ENCODE measurements around the gene SOX2.

SOX2 gene

GRCh38 chr3:181687731-181688130 is 24.0 kb upstream of the SOX2 start:
- H3K27ac ChIP-seq (ENCODE audit: low read depth, low read length): no peak overlapping the region
- no peaks in the 10 kb centered on the region for H3K79me2 ChIP-seq (ENCODE audit: insufficient read depth, low read length)
- no peaks in the 10 kb centered on the region for H4K20me1 ChIP-seq (ENCODE audit: low read depth, low read length)
- H3K9ac ChIP-seq (ENCODE audit: low read length): no peak overlapping the region
- no peaks in the 10 kb centered on the region for H3F3A ChIP-seq (ENCODE audit: insufficient read depth)
- no peak overlapping the region for H2AFZ ChIP-seq (ENCODE audit: low read depth, low read length, severe bottlenecking)
- TF ChIP-seq EZH2phosphoT487 (conservative IDR thresholded peaks at IDR 0.05; ENCODE audit: low read length) (no peak), CTCF (IDR thresholded peaks at IDR 0.05; ENCODE audit: insufficient read depth, low read length, poor library complexity, severe bottlenecking) (no peak)
- H3K9me2 ChIP-seq (replicated peaks; ENCODE audit: insufficient read depth, low read length): no peaks in the 10 kb centered on the region
- H3K4me2 ChIP-seq (ENCODE audit: low read depth, low read length, poor library complexity, severe bottlenecking): no peak overlapping the region
- no peaks in the 10 kb centered on the region for H3K9me3 ChIP-seq (ENCODE audit: insufficient read depth, low read length)
- H3K27me3 ChIP-seq (ENCODE audit: low read length): no peaks in the 10 kb centered on the region
- H3K36me3 ChIP-seq (ENCODE audit: low read length): no peaks in the 10 kb centered on the region
- no peak overlapping the region for H3K4me3 ChIP-seq (ENCODE audit: insufficient read depth, low read length, poor library complexity, severe bottlenecking)

GRCh38 chr3:181689546-181689945 is 22.2 kb upstream of the SOX2 start:
- Histone ChIP-seq H3K79me2 (ENCODE audit: insufficient read depth, low read length) (no peaks in the 10 kb centered on the region), H3K9ac (ENCODE audit: low read length) (no peak overlapping the region), H2AFZ (ENCODE audit: low read depth, low read length, severe bottlenecking) (no peak overlapping the region), H3K36me3 (ENCODE audit: low read length) (no peaks in the 10 kb centered on the region), H3K9me2 (replicated peaks; ENCODE audit: insufficient read depth, low read length) (no peaks in the 10 kb centered on the region), H3K9me3 (ENCODE audit: insufficient read depth, low read length) (no peaks in the 10 kb centered on the region), H4K20me1 (ENCODE audit: low read depth, low read length) (no peaks in the 10 kb centered on the region), H3F3A (ENCODE audit: insufficient read depth) (no peaks in the 10 kb centered on the region), H3K4me2 (ENCODE audit: low read depth, low read length, poor library complexity, severe bottlenecking) (no peak overlapping the region), H3K4me3 (ENCODE audit: insufficient read depth, low read length, poor library complexity, severe bottlenecking) (no peak overlapping the region), H3K27me3 (ENCODE audit: low read length) (no peaks in the 10 kb centered on the region), H3K27ac (ENCODE audit: low read depth, low read length) (no peak overlapping the region)
- no peak for TF ChIP-seq CTCF (IDR thresholded peaks at IDR 0.05; ENCODE audit: insufficient read depth, low read length, poor library complexity, severe bottlenecking)
- TF ChIP-seq EZH2phosphoT487 (conservative IDR thresholded peaks at IDR 0.05; ENCODE audit: low read length): no peak

GRCh38 chr3:181690769-181691168 is 21.0 kb upstream of the SOX2 start:
- Histone ChIP-seq H3F3A (ENCODE audit: insufficient read depth) (no peaks in the 10 kb centered on the region), H3K4me3 (ENCODE audit: insufficient read depth, low read length, poor library complexity, severe bottlenecking) (no peak overlapping the region), H3K9ac (ENCODE audit: low read length) (no peak overlapping the region), H3K27me3 (ENCODE audit: low read length) (no peaks in the 10 kb centered on the region), H3K9me2 (replicated peaks; ENCODE audit: insufficient read depth, low read length) (no peaks in the 10 kb centered on the region), H3K9me3 (ENCODE audit: insufficient read depth, low read length) (no peaks in the 10 kb centered on the region), H3K36me3 (ENCODE audit: low read length) (no peaks in the 10 kb centered on the region), H2AFZ (ENCODE audit: low read depth, low read length, severe bottlenecking) (no peak overlapping the region), H3K27ac (ENCODE audit: low read depth, low read length) (no peak overlapping the region), H3K79me2 (ENCODE audit: insufficient read depth, low read length) (no peaks in the 10 kb centered on the region), H3K4me2 (ENCODE audit: low read depth, low read length, poor library complexity, severe bottlenecking) (no peak overlapping the region), H4K20me1 (ENCODE audit: low read depth, low read length) (no peaks in the 10 kb centered on the region)
- TF ChIP-seq EZH2phosphoT487 (conservative IDR thresholded peaks at IDR 0.05; ENCODE audit: low read length) (no peak), CTCF (IDR thresholded peaks at IDR 0.05; ENCODE audit: insufficient read depth, low read length, poor library complexity, severe bottlenecking) (no peak)

Data from SU-DHL-6 (cell line).